SK-MEL-5 (cell line): Measurements from ENCODE around the gene LRRC43. TPM values are rescaled to one million over a fixed set of nuclear protein-coding genes. Genes with fewer than 3 reads are reported as not detected.

Experiments used
- DNase-seq: peaks from one replicate; pipeline ENCODE4 v3.0.0-alpha.2; 2016; ENCODE audit warnings: low read depth, low spot score
- in situ Hi-C: cut with HindIII; loops from 2 replicates; pipeline ENCODE4 v1.10.0; 2016; ENCODE audit warnings: low sequenced_read_pairs, high pct_unique_total_duplicates, low pct_unique_long_range_greater_than_20kb
- polyA plus RNA-seq, 2 experiments: library from polyadenylated mRNA; depleted of rRNA; stranded (reverse); fragments of >200 nt; gene quantifications; 2 replicates each; pipeline ENCODE4 v1.2.3, GENCODE V29; 2015
- total RNA-seq: library from RNA; depleted of rRNA; stranded (reverse); fragments of >200 nt; shearing (Covaris generic); gene quantifications from 2 replicates; pipeline ENCODE4 v1.2.3, GENCODE V29; 2014; rRNA removed

Gene LRRC43, protein sequence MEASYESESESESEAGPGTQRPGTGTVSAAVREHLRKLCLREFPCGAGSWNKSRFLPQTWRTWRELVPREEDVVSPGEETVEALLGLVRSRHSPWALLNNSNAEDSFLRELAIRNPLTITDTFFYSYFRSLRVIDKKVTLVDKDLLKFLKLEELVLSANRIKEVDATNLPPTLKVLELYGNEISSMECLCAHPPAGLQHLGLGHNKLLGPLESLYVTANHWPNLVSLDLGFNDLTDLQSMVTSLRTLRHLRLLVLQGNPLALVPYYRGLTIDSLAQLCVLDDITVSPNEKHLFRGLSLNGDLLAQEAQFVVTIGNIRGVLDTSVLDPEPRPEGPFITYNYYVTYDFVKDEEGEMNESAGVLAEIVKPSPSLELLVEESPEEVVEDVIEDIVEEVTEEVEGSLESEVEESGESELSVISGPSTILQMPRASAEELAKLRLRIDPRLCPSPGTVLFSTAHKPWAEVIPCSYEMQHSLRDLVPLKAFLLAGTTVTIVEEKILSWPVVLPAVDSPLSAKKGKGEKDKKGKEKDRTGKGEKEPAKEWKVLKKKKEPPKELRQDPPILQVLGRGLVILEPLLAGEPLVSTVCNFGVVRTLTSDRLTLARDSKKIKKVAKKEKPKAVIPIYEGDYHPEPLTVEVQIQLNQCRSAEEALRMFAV
- not detected in 2 replicates for total RNA-seq
- not detected in 2 replicates for polyA plus RNA-seq (2015; cell fraction: cytosol; rRNA removed)
- polyA plus RNA-seq (2015; cell fraction: nucleus; rRNA removed) = not detected in 2 replicates

DNA sequence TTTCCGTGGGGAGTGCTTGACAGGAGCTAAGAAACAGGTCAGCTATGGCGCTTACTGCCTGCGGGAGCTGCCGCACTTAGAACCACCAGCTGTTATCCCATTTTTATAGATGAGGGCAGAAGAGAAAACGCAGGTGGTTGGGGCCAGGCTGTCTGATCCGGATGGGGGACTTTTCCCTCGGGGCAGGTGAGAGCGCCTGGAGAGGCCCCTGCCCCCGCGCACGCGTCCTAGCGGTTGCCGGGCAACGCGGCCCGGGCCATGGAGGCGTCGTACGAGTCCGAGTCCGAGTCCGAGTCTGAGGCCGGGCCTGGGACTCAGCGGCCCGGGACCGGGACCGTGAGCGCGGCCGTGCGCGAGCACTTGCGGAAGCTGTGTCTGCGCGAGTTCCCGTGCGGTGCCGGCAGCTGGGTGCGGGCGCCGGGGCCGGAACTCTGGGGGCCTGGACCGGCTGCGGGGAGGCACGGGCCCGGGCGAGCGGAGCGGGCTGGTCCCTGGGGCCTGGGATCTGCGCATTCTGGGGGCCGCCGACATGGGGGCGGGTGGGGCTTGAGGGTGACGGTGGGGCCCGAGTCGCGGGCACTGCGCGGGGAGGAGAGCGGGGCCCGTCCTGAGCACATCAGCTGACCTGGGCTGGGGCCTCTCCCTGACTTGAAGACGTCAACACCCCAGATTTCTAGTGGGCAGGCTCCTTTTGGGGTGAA, at the start of gene LRRC43:
TSS of gene LRRC43 (plus strand) at position 237 of the 701 bp plus-strand sequence. CDS start at position 259, 22 bp downstream.
- no peak for DNase-seq
- in situ Hi-C loops = no loop called here

DNA sequence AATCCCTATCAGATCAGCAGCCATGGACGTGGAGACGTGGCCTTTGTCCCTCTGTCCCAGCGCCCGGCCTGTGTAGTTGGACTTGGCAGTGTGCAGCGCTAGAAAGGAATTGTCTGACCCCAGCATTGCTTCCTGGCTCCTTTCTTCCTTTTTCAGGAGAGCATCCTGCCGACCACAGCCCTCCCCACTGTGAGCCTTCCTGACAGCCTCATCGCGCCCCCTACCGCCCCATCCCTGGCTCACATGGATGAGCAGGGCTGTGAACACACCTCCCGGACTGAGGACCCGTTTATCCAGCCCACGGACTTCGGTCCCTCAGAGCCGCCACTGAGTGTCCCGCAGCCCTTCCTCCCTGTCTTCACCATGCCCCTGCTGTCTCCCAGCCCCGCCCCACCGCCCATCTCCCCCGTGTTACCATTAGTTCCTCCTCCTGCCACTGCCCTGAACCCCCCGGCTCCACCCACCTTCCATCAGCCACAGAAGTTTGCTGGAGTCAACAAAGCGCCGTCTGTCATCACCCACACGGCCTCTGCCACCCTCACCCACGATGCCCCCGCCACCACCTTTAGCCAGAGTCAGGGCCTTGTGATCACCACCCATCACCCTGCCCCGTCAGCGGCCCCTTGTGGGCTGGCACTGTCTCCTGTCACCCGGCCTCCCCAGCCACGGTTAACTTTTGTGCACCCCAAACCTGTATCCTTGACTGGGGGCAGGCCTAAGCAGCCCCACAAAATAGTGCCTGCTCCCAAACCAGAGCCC, 49.6 kb upstream of the LRRC43 start:
- in situ Hi-C loops = no loop called here
- DNase-seq = no peak

DNA sequence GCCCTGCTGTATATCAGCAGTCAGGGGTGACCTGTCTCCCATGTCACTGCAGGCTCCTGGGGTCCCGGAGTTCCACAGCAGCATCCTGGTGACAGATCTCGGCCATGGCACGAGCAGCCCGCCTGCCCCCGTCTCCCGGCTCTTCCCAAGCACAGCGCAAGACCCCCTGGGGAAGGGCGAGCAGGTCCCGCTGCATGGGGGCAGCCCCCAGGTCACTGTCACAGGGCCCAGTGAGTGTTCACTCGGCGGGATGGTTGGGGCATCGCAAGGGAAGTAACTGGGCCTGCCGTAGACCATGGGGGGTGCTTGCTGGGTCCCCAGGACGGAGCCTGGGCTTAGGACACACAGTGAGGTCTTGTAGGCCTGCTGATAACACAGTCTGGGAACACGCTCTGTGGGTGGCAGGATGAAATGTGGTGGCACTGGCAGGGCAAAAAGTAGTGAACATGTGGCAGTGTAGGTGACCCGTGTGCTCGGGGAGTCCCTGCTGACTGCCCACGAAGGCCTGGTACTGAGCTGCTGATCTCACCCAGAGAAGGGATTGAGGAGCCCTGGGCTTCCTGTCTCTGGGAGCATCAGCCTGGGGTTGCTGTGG, 47.4 kb upstream of the LRRC43 start:
- in situ Hi-C loops = no loop called here

DNA sequence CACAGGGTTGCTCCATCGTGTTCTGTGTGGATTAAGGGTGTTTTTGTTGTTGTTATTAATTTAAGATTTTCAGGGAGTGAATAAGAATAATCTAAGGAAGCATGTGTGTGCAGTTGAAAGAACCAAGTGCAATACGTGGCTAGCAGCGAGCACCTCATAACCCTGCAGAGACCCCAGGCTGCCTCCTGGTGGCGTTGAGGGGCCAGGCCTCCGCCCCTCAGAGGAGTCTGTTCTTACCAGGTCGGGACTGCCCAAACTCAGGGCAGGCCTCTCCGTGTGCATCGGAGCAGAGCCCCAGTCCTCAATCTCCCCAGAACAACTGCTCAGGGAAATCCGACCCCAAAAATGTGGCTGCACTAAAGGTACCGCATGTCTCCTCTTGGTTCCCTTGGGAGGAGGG, 45.7 kb upstream of the LRRC43 start:
- in situ Hi-C loops = no loop called here
- no peak for DNase-seq

More for the DNA sequence above, 47.4 kb upstream of the LRRC43 start:
- no peak for DNase-seq

- no peak for DNase-seq
- in situ Hi-C loops = no loop called here
Measured at GRCh38 chr12:122137681-122138080, 45.2 kb upstream of the LRRC43 start.

DNA sequence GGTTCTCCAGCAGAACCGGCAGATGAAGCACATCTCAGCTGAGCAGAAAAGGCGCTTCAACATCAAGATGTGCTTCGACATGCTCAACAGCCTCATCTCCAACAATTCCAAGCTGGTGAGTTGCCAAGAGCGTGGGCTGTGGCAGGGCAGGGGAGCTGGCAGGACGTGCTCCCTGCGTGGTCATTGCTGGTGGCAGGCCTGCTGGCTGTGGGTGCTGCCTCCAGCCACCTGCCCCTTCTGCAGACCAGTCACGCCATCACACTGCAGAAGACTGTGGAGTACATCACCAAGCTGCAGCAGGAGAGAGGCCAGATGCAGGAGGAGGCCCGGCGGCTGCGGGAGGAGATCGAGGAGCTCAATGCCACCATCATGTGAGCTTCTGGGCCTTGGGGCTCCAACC, 44.7 kb upstream of the LRRC43 start:
- in situ Hi-C loops = no loop called here
- no peak for DNase-seq

DNA sequence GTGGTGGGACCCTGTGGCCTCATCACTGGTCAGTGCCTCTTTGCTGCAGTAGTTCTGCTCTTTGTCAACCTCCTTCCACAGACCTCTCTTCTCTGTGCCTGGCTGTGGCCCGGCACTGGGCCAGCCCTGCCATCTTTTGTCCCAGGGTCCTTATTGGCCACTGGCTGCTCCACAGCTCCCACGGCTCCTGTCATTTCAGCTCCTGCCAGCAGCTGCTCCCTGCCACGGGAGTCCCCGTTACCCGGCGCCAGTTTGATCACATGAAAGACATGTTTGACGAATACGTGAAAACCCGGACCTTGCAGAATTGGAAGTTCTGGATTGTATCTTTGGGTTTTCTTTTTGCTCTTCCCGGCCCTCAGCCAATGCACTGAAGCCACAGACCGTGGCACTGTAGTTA, 44.3 kb upstream of the LRRC43 start:
- in situ Hi-C loops = no loop called here
- DNase-seq = no peak

DNA sequence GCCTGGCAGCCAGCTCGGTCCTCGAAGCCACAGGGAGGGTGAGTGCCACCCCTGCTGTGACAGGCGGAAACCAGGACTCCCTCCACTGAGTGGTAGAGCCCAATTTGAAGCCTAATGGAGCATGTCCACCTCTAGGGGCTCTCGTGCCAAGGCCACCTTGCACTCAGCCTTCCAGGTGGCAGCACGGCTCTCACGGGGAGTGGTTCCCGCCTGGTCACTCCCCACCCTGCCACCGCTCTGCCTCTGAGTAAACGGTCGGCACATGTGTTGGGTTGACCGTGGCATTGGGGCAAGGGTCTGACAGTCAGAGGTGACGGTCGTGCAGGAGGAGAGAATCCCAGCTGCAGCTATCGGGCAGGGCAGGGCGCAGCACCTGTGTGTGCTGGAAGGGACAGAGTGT, 43.7 kb upstream of the LRRC43 start:
- in situ Hi-C loops = no loop called here
- DNase-seq = no peak

DNA sequence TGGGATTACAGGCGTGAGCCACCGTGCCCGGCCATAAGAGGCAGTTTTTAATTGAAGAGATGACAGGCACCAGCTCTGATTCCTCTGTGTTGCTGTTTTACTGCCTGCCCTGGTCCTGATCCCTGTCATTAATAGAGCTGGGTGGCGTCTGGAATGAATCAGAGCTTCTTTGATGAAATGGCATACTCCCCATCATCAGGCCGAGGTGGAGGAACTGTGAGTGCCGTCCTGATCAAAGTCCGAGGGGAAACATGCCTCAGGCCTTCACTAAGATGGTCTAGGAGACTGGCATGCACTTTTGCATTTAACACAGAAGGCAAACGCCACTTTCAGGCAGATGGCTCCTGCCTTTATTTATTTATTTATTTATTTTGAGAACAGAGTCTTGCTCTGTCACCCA, 43.0 kb upstream of the LRRC43 start:
- in situ Hi-C loops = no loop called here
- DNase-seq = no peak

DNA sequence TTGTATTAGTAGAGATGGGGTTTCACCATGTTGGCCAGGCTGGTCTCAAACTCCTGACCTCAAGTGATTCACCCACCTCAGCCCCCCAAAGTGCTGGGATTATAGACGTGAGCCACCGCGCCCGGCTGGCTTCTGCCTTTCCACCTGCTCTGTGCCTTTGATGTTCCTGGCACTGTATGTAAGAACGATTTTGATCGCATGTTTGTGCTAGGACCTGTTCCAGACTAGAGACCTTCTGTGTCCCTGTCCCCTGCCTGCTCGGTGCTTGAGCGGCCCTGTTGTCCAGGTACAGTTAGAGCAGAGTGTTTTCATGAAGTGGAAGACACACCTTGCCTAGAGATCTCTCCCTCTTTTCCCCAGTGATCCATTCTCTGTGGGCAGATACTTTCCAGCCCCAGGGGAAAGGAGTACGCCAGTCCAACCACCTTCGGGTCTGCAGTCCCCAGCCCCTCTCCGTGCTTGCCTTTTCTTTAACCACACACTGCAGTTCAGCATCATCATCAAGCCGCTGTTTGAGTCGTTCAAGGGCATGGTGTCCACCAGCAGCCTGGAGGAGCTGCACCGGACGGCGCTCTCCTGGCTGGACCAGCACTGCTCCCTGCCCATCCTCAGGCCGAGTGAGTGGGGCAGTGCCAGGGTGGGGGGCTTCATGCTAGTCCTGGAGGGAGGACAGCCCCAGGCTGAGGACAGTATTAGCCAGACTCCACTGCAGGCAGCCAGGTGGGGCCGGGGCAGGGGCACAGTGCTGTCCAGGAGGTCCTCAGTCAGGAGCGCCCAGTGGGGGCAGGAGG, 42.3 kb upstream of the LRRC43 start:
- in situ Hi-C loops = no loop called here

GRCh38 chr12:122141911-122142725, 40.8 kb upstream of the LRRC43 start:
- in situ Hi-C loops = no loop called here

More for the DNA sequence above, 42.3 kb upstream of the LRRC43 start:
- no peak for DNase-seq

GRCh38 chr12:122142857-122143256, 40.1 kb upstream of the LRRC43 start:
- in situ Hi-C loops = no loop called here
- DNase-seq = no peak

More at GRCh38 chr12:122141911-122142725, 40.8 kb upstream of the LRRC43 start:
- DNase-seq = no peak

- DNase-seq = no peak
- in situ Hi-C loops = no loop called here
Measured at GRCh38 chr12:122144885-122145284, 38.0 kb upstream of the LRRC43 start.

GRCh38 chr12:122145505-122146330, 37.2 kb upstream of the LRRC43 start:
- in situ Hi-C loops = no loop called here
- no peak for DNase-seq
